ENCODE data around the gene SLC10A7.

SLC10A7 gene

GRCh38 chr4:146261041-146261440 is 260.7 kb downstream of the SLC10A7 start:
- H3K4me1 ChIP-seq (ENCODE audit: control insufficient read depth in 5 of 5, insufficient read depth in 5 of 5, low read length in 5 of 5), result peaks cover 0 to 2% (median 0%) of the 10 kb centered on the region in 5 donors

GRCh38 chr4:146260521-146260920 is 261.2 kb downstream of the SLC10A7 start:
- H3K27ac ChIP-seq (ENCODE audit: low read depth, low read length), result no peak overlapping the region
- H3K9me3 ChIP-seq (ENCODE audit: control insufficient read depth in 5 of 5, low read length in 5 of 5), result no peaks in the 10 kb centered on the region
- no peak overlapping the region for H3K4me3 ChIP-seq (ENCODE audit: low read depth in 1 of 5, low read length in 5 of 5)

More at GRCh38 chr4:146261041-146261440, 260.7 kb downstream of the SLC10A7 start:
- Histone ChIP-seq H3K27ac (ENCODE audit: low read depth, low read length) (no peak overlapping the region), H3K9ac (ENCODE audit: low read length in 5 of 5) (no peak overlapping the region), H3K4me3 (ENCODE audit: low read depth in 1 of 5, low read length in 5 of 5) (no peak overlapping the region), H3K36me3 (ENCODE audit: control insufficient read depth in 5 of 5, insufficient read depth in 5 of 5, low read length in 5 of 5) (peaks cover 3 to 12% (median 7%) of the 10 kb centered on the region in 5 donors), H3K9me3 (ENCODE audit: control insufficient read depth in 5 of 5, low read length in 5 of 5) (no peaks in the 10 kb centered on the region), H3K27me3 (ENCODE audit: control insufficient read depth in 5 of 5, insufficient read depth in 4 of 5, low read length in 5 of 5) (no peaks in the 10 kb centered on the region)

GRCh38 chr4:146257511-146257910 is 264.2 kb downstream of the SLC10A7 start:
- H3K36me3 ChIP-seq (ENCODE audit: control insufficient read depth in 5 of 5, insufficient read depth in 5 of 5, low read length in 5 of 5), result peaks cover 0 to 12% (median 7%) of the 10 kb centered on the region in 5 donors
- peaks cover 0 to 3% (median 0%) of the 10 kb centered on the region in 5 donors for H3K4me1 ChIP-seq (ENCODE audit: control insufficient read depth in 5 of 5, insufficient read depth in 5 of 5, low read length in 5 of 5)
- H3K27me3 ChIP-seq (ENCODE audit: control insufficient read depth in 5 of 5, insufficient read depth in 4 of 5, low read length in 5 of 5), result no peaks in the 10 kb centered on the region
- H3K27ac ChIP-seq (ENCODE audit: low read depth, low read length), result no peak overlapping the region
- H3K9me3 ChIP-seq (ENCODE audit: control insufficient read depth in 5 of 5, low read length in 5 of 5), result no peaks in the 10 kb centered on the region
- no peak overlapping the region for H3K9ac ChIP-seq (ENCODE audit: low read length in 5 of 5)
- no peak overlapping the region for H3K4me3 ChIP-seq (ENCODE audit: low read depth in 1 of 5, low read length in 5 of 5)

More at GRCh38 chr4:146260521-146260920, 261.2 kb downstream of the SLC10A7 start:
- H3K4me1 ChIP-seq (ENCODE audit: control insufficient read depth in 5 of 5, insufficient read depth in 5 of 5, low read length in 5 of 5), result peaks cover 0 to 3% (median 0%) of the 10 kb centered on the region in 5 donors
- H3K9ac ChIP-seq (ENCODE audit: low read length in 5 of 5), result no peak overlapping the region
- H3K27me3 ChIP-seq (ENCODE audit: control insufficient read depth in 5 of 5, insufficient read depth in 4 of 5, low read length in 5 of 5), result no peaks in the 10 kb centered on the region
- peaks cover 3 to 12% (median 7%) of the 10 kb centered on the region in 5 donors for H3K36me3 ChIP-seq (ENCODE audit: control insufficient read depth in 5 of 5, insufficient read depth in 5 of 5, low read length in 5 of 5)

GRCh38 chr4:146256328-146256727 is 265.4 kb downstream of the SLC10A7 start:
- H3K36me3 ChIP-seq (ENCODE audit: control insufficient read depth in 5 of 5, insufficient read depth in 5 of 5, low read length in 5 of 5), result peaks cover 0 to 12% (median 7%) of the 10 kb centered on the region in 5 donors
- H3K27me3 ChIP-seq (ENCODE audit: control insufficient read depth in 5 of 5, insufficient read depth in 4 of 5, low read length in 5 of 5), result no peaks in the 10 kb centered on the region
- H3K27ac ChIP-seq (ENCODE audit: low read depth, low read length), result no peak overlapping the region
- H3K9ac ChIP-seq (ENCODE audit: low read length in 5 of 5), result no peak overlapping the region
- no peaks in the 10 kb centered on the region for H3K9me3 ChIP-seq (ENCODE audit: control insufficient read depth in 5 of 5, low read length in 5 of 5)
- H3K4me3 ChIP-seq (ENCODE audit: low read depth in 1 of 5, low read length in 5 of 5), result no peak overlapping the region
- H3K4me1 ChIP-seq (ENCODE audit: control insufficient read depth in 5 of 5, insufficient read depth in 5 of 5, low read length in 5 of 5), result peaks cover 0 to 3% (median 0%) of the 10 kb centered on the region in 5 donors

- Histone ChIP-seq H3K4me3 (ENCODE audit: low read depth in 1 of 5, low read length in 5 of 5) (no peak overlapping the region), H3K36me3 (ENCODE audit: control insufficient read depth in 5 of 5, insufficient read depth in 5 of 5, low read length in 5 of 5) (peaks cover 0 to 12% (median 7%) of the 10 kb centered on the region in 5 donors), H3K27ac (ENCODE audit: low read depth, low read length) (no peak overlapping the region), H3K4me1 (ENCODE audit: control insufficient read depth in 5 of 5, insufficient read depth in 5 of 5, low read length in 5 of 5) (peaks cover 0 to 3% (median 0%) of the 10 kb centered on the region in 5 donors), H3K27me3 (ENCODE audit: control insufficient read depth in 5 of 5, insufficient read depth in 4 of 5, low read length in 5 of 5) (no peaks in the 10 kb centered on the region), H3K9me3 (ENCODE audit: control insufficient read depth in 5 of 5, low read length in 5 of 5) (no peaks in the 10 kb centered on the region), H3K9ac (ENCODE audit: low read length in 5 of 5) (no peak overlapping the region)
These were observed 265.9 kb downstream of the SLC10A7 start for GRCh38 chr4:146255874-146256273.

GRCh38 chr4:146255463-146255862 is 266.3 kb downstream of the SLC10A7 start:
- peaks cover 0 to 12% (median 7%) of the 10 kb centered on the region in 5 donors for H3K36me3 ChIP-seq (ENCODE audit: control insufficient read depth in 5 of 5, insufficient read depth in 5 of 5, low read length in 5 of 5)
- H3K4me1 ChIP-seq (ENCODE audit: control insufficient read depth in 5 of 5, insufficient read depth in 5 of 5, low read length in 5 of 5), result peaks cover 0 to 3% (median 0%) of the 10 kb centered on the region in 5 donors
- H3K4me3 ChIP-seq (ENCODE audit: low read depth in 1 of 5, low read length in 5 of 5), result no peak overlapping the region
- no peaks in the 10 kb centered on the region for H3K27me3 ChIP-seq (ENCODE audit: control insufficient read depth in 5 of 5, insufficient read depth in 4 of 5, low read length in 5 of 5)
- no peak overlapping the region for H3K27ac ChIP-seq (ENCODE audit: low read depth, low read length)
- H3K9me3 ChIP-seq (ENCODE audit: control insufficient read depth in 5 of 5, low read length in 5 of 5), result no peaks in the 10 kb centered on the region
- H3K9ac ChIP-seq (ENCODE audit: low read length in 5 of 5), result no peak overlapping the region

- Histone ChIP-seq H3K9me3 (ENCODE audit: control insufficient read depth in 5 of 5, low read length in 5 of 5) (no peaks in the 10 kb centered on the region), H3K4me3 (ENCODE audit: low read depth in 1 of 5, low read length in 5 of 5) (no peak overlapping the region), H3K27ac (ENCODE audit: low read depth, low read length) (no peak overlapping the region), H3K36me3 (ENCODE audit: control insufficient read depth in 5 of 5, insufficient read depth in 5 of 5, low read length in 5 of 5) (peaks cover 0 to 12% (median 6%) of the 10 kb centered on the region in 5 donors), H3K27me3 (ENCODE audit: control insufficient read depth in 5 of 5, insufficient read depth in 4 of 5, low read length in 5 of 5) (no peaks in the 10 kb centered on the region), H3K9ac (ENCODE audit: low read length in 5 of 5) (no peak overlapping the region), H3K4me1 (ENCODE audit: control insufficient read depth in 5 of 5, insufficient read depth in 5 of 5, low read length in 5 of 5) (peaks cover 0 to 3% (median 0%) of the 10 kb centered on the region in 5 donors)
These were observed 268.6 kb downstream of the SLC10A7 start for GRCh38 chr4:146252969-146253611.

GRCh38 chr4:146247356-146247755 is 274.4 kb downstream of the SLC10A7 start:
- Histone ChIP-seq H3K27ac (ENCODE audit: low read depth, low read length) (no peak overlapping the region), H3K9ac (ENCODE audit: low read length in 5 of 5) (no peak overlapping the region), H3K4me1 (ENCODE audit: control insufficient read depth in 5 of 5, insufficient read depth in 5 of 5, low read length in 5 of 5) (peaks cover 22 to 39% (median 38%) of the 10 kb centered on the region in 5 donors), H3K36me3 (ENCODE audit: control insufficient read depth in 5 of 5, insufficient read depth in 5 of 5, low read length in 5 of 5) (no peaks in the 10 kb centered on the region), H3K9me3 (ENCODE audit: control insufficient read depth in 5 of 5, low read length in 5 of 5) (no peaks in the 10 kb centered on the region), H3K4me3 (ENCODE audit: low read depth in 1 of 5, low read length in 5 of 5) (no peak overlapping the region), H3K27me3 (ENCODE audit: control insufficient read depth in 5 of 5, insufficient read depth in 4 of 5, low read length in 5 of 5) (no peaks in the 10 kb centered on the region)

GRCh38 chr4:146246381-146246780 is 275.4 kb downstream of the SLC10A7 start:
- H3K36me3 ChIP-seq (ENCODE audit: control insufficient read depth in 5 of 5, insufficient read depth in 5 of 5, low read length in 5 of 5), result no peaks in the 10 kb centered on the region
- no peaks in the 10 kb centered on the region for H3K27me3 ChIP-seq (ENCODE audit: control insufficient read depth in 5 of 5, insufficient read depth in 4 of 5, low read length in 5 of 5)
- H3K9ac ChIP-seq (ENCODE audit: low read length in 5 of 5), result no peak overlapping the region
- H3K4me3 ChIP-seq (ENCODE audit: low read depth in 1 of 5, low read length in 5 of 5), result no peak overlapping the region
- peaks cover 24 to 47% (median 47%) of the 10 kb centered on the region in 5 donors for H3K4me1 ChIP-seq (ENCODE audit: control insufficient read depth in 5 of 5, insufficient read depth in 5 of 5, low read length in 5 of 5)
- no peaks in the 10 kb centered on the region for H3K9me3 ChIP-seq (ENCODE audit: control insufficient read depth in 5 of 5, low read length in 5 of 5)
- peak overlapping the region; percentile 79 for H3K27ac ChIP-seq (ENCODE audit: low read depth, low read length)

- no peak overlapping the region for H3K9ac ChIP-seq (ENCODE audit: low read length in 5 of 5)
- H3K4me3 ChIP-seq (ENCODE audit: low read depth in 1 of 5, low read length in 5 of 5), result no peak overlapping the region
- H3K27ac ChIP-seq (ENCODE audit: low read depth, low read length), result peak overlapping the region; percentile 79
- no peaks in the 10 kb centered on the region for H3K27me3 ChIP-seq (ENCODE audit: control insufficient read depth in 5 of 5, insufficient read depth in 4 of 5, low read length in 5 of 5)
- H3K36me3 ChIP-seq (ENCODE audit: control insufficient read depth in 5 of 5, insufficient read depth in 5 of 5, low read length in 5 of 5), result no peaks in the 10 kb centered on the region
- peaks cover 24 to 52% (median 51%) of the 10 kb centered on the region in 5 donors for H3K4me1 ChIP-seq (ENCODE audit: control insufficient read depth in 5 of 5, insufficient read depth in 5 of 5, low read length in 5 of 5)
- H3K9me3 ChIP-seq (ENCODE audit: control insufficient read depth in 5 of 5, low read length in 5 of 5), result no peaks in the 10 kb centered on the region
These were observed 275.9 kb downstream of the SLC10A7 start for GRCh38 chr4:146245850-146246249.

Measured in subcutaneous abdominal adipose tissue (tissue), 5 donors.